ENCODE measurements around the gene ZSCAN26.
"Not testable (repeated sequence)": the region's sequence is repeated elsewhere in the genome, so short reads cannot be mapped to it uniquely, and the experiment has no call there.

Gene ZSCAN26

GRCh38 chr6:28315628-28316027, 48.7 kb downstream of the ZSCAN26 start:
- no peak for DNase-seq (ENCODE audit: low read depth in 3 of 3, low spot score in 1 of 3)

- not testable (repeated sequence) for DNase-seq (ENCODE audit: low read depth in 3 of 3, low spot score in 1 of 3)
These were observed 50.9 kb downstream of the ZSCAN26 start for GRCh38 chr6:28317866-28318265.

- DNase-seq (ENCODE audit: low read depth in 3 of 3, low spot score in 1 of 3): no peak
These were observed 55.7 kb downstream of the ZSCAN26 start for GRCh38 chr6:28322661-28323060.

GRCh38 chr6:28323813-28324424, 57.0 kb downstream of the ZSCAN26 start:
- no peak for DNase-seq (ENCODE audit: low read depth in 3 of 3, low spot score in 1 of 3)

- no peak for DNase-seq (ENCODE audit: low read depth in 3 of 3, low spot score in 1 of 3)
These were observed 59.5 kb downstream of the ZSCAN26 start for GRCh38 chr6:28326371-28326948.
